Measurements from ENCODE around the gene ADCK2.

DNA sequence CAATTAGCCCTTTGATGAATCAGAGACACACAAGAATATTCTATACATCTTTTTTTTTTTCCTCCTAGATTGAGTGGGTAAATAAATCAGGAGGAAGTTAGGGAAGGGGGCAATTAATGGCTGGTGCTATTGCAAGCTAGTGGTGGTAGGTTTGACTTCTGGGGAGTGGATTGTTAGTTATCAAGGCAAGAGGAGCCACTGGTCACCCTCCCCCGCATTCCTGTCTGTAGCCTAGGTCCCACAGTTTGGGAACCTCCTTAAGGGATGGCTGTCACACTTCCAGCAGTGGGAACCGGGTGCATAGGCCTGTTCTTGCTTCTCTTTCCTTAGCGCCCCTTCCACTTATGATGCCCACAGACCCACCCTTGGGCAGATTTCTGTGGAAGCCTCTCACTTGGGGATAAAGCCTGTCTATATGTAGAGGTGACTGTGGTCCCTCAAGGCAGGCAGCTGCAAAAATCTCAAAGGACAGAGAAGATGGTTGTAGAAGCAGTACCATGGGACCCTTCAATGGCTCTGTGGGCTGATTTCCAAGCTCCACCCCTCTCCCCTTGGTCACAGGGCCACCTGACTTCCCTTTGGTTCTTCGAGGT is 2.3 kb upstream of the ADCK2 start:
- no peak for TF ChIP-seq GATA3 (IDR thresholded peaks at IDR 0.05; ENCODE audit: low read depth, low read length)
- TF ChIP-seq GATA2 (IDR thresholded peaks at IDR 0.05; ENCODE audit: low read depth, low read length): no peak
